Measurements from ENCODE around the gene SUDS3.

SUDS3 gene

GRCh38 chr12:118371321-118372282 is 4.8 kb upstream of the SUDS3 start:
- no peaks in the 10 kb centered on the region for H3K9me3 ChIP-seq (ENCODE audit: control insufficient read depth, low read length)
- no peaks in the 10 kb centered on the region for H3K36me3 ChIP-seq (ENCODE audit: control insufficient read depth, insufficient read depth, low read length)
- H3K27me3 ChIP-seq (ENCODE audit: control insufficient read depth, insufficient read depth, low read length, poor library complexity, severe bottlenecking) = peaks cover 29% of the 10 kb centered on the region
- 1% methylated on average over 60 of the region's 60 CpGs for WGBS, 2 experiments
- H3K4me1 ChIP-seq (ENCODE audit: control insufficient read depth, insufficient read depth, low read length) = peaks cover 9% of the 10 kb centered on the region
- no peak overlapping the region for H3K27ac ChIP-seq (ENCODE audit: insufficient read depth, low read depth, low read length, poor library complexity, severe bottlenecking)
- H3K4me3 ChIP-seq (ENCODE audit: insufficient read depth, low read depth, low read length) = peak overlapping the region; percentile 86

- no peak within 1 kb of the TSS for H3K27ac ChIP-seq (ENCODE audit: insufficient read depth, low read depth, low read length, poor library complexity, severe bottlenecking)
- H3K9me3 ChIP-seq (ENCODE audit: control insufficient read depth, low read length) = no peaks in the 10 kb centered on the region
- peaks cover 29% of the 10 kb centered on the region for H3K27me3 ChIP-seq (ENCODE audit: control insufficient read depth, insufficient read depth, low read length, poor library complexity, severe bottlenecking)
- no peaks in the 10 kb centered on the region for H3K36me3 ChIP-seq (ENCODE audit: control insufficient read depth, insufficient read depth, low read length)
- H3K4me1 ChIP-seq (ENCODE audit: control insufficient read depth, insufficient read depth, low read length) = peaks cover 9% of the 10 kb centered on the region
- H3K4me3 ChIP-seq (ENCODE audit: insufficient read depth, low read depth, low read length) = peak within 1 kb of the TSS; percentile 86
- WGBS, 2 experiments = 0% methylated on average over 75 of the region's 75 CpGs
These were observed 3.5 kb upstream of the SUDS3 start, which contains the start of gene TAOK3 for GRCh38 chr12:118372541-118373495. Gene TAOK3, minus strand, starts transcription at chr12:118372907. Its CDS starts 117,340 bp downstream, at chr12:118255567.

- Histone ChIP-seq H3K36me3 (ENCODE audit: control insufficient read depth, insufficient read depth, low read length) (no peaks in the 10 kb centered on the region), H3K27me3 (ENCODE audit: control insufficient read depth, insufficient read depth, low read length, poor library complexity, severe bottlenecking) (peaks cover 29% of the 10 kb centered on the region), H3K4me1 (ENCODE audit: control insufficient read depth, insufficient read depth, low read length) (peaks cover 9% of the 10 kb centered on the region), H3K4me3 (ENCODE audit: insufficient read depth, low read depth, low read length) (peak overlapping the region; percentile 73), H3K9me3 (ENCODE audit: control insufficient read depth, low read length) (no peaks in the 10 kb centered on the region), H3K27ac (ENCODE audit: insufficient read depth, low read depth, low read length, poor library complexity, severe bottlenecking) (no peak overlapping the region)
- 88 to 91% methylated on average over 5 of the region's 5 CpGs for WGBS, 2 experiments
These were observed 2.7 kb upstream of the SUDS3 start for GRCh38 chr12:118373616-118374015.

GRCh38 chr12:118374126-118374725 is 2.1 kb upstream of the SUDS3 start:
- 93 to 94% methylated on average over 14 of the region's 14 CpGs for WGBS, 2 experiments
- no peak overlapping the region for H3K27ac ChIP-seq (ENCODE audit: insufficient read depth, low read depth, low read length, poor library complexity, severe bottlenecking)
- peaks cover 9% of the 10 kb centered on the region for H3K4me1 ChIP-seq (ENCODE audit: control insufficient read depth, insufficient read depth, low read length)
- H3K36me3 ChIP-seq (ENCODE audit: control insufficient read depth, insufficient read depth, low read length) = no peaks in the 10 kb centered on the region
- no peaks in the 10 kb centered on the region for H3K9me3 ChIP-seq (ENCODE audit: control insufficient read depth, low read length)
- H3K27me3 ChIP-seq (ENCODE audit: control insufficient read depth, insufficient read depth, low read length, poor library complexity, severe bottlenecking) = peaks cover 29% of the 10 kb centered on the region
- no peak overlapping the region for H3K4me3 ChIP-seq (ENCODE audit: insufficient read depth, low read depth, low read length)

GRCh38 chr12:118374909-118375308 is 1.4 kb upstream of the SUDS3 start:
- peaks cover 26% of the 10 kb centered on the region for H3K27me3 ChIP-seq (ENCODE audit: control insufficient read depth, insufficient read depth, low read length, poor library complexity, severe bottlenecking)
- H3K9me3 ChIP-seq (ENCODE audit: control insufficient read depth, low read length) = no peaks in the 10 kb centered on the region
- WGBS, 2 experiments = 93 to 98% methylated on average over 5 of the region's 5 CpGs
- peaks cover 4% of the 10 kb centered on the region for H3K36me3 ChIP-seq (ENCODE audit: control insufficient read depth, insufficient read depth, low read length)
- no peak overlapping the region for H3K27ac ChIP-seq (ENCODE audit: insufficient read depth, low read depth, low read length, poor library complexity, severe bottlenecking)
- H3K4me1 ChIP-seq (ENCODE audit: control insufficient read depth, insufficient read depth, low read length) = peaks cover 9% of the 10 kb centered on the region
- H3K4me3 ChIP-seq (ENCODE audit: insufficient read depth, low read depth, low read length) = no peak overlapping the region

- Histone ChIP-seq H3K4me1 (ENCODE audit: control insufficient read depth, insufficient read depth, low read length) (peaks cover 9% of the 10 kb centered on the region), H3K9me3 (ENCODE audit: control insufficient read depth, low read length) (no peaks in the 10 kb centered on the region), H3K27ac (ENCODE audit: insufficient read depth, low read depth, low read length, poor library complexity, severe bottlenecking) (no peak overlapping the region), H3K36me3 (ENCODE audit: control insufficient read depth, insufficient read depth, low read length) (peaks cover 4% of the 10 kb centered on the region), H3K4me3 (ENCODE audit: insufficient read depth, low read depth, low read length) (no peak overlapping the region), H3K27me3 (ENCODE audit: control insufficient read depth, insufficient read depth, low read length, poor library complexity, severe bottlenecking) (peaks cover 21% of the 10 kb centered on the region)
- 84% methylated on average over 10 of the region's 10 CpGs for WGBS, 2 experiments
These were observed 1.0 kb upstream of the SUDS3 start for GRCh38 chr12:118375348-118375747.

GRCh38 chr12:118377021-118377883 is 897 bp downstream of the SUDS3 start:
- WGBS, 2 experiments = 7% methylated on average over 21 to 22 of the region's 22 CpGs
- Histone ChIP-seq H3K27ac (ENCODE audit: insufficient read depth, low read depth, low read length, poor library complexity, severe bottlenecking) (no peak overlapping the region), H3K27me3 (ENCODE audit: control insufficient read depth, insufficient read depth, low read length, poor library complexity, severe bottlenecking) (peaks cover 2% of the 10 kb centered on the region), H3K4me1 (ENCODE audit: control insufficient read depth, insufficient read depth, low read length) (no peaks in the 10 kb centered on the region), H3K9me3 (ENCODE audit: control insufficient read depth, low read length) (no peaks in the 10 kb centered on the region), H3K4me3 (ENCODE audit: insufficient read depth, low read depth, low read length) (peak overlapping the region; percentile 96), H3K36me3 (ENCODE audit: control insufficient read depth, insufficient read depth, low read length) (peaks cover 10% of the 10 kb centered on the region)

GRCh38 chr12:118377884-118378470 is 1.6 kb downstream of the SUDS3 start:
- Histone ChIP-seq H3K36me3 (ENCODE audit: control insufficient read depth, insufficient read depth, low read length) (peaks cover 12% of the 10 kb centered on the region), H3K4me3 (ENCODE audit: insufficient read depth, low read depth, low read length) (peak overlapping the region; percentile 96), H3K4me1 (ENCODE audit: control insufficient read depth, insufficient read depth, low read length) (no peaks in the 10 kb centered on the region), H3K27me3 (ENCODE audit: control insufficient read depth, insufficient read depth, low read length, poor library complexity, severe bottlenecking) (no peaks in the 10 kb centered on the region), H3K9me3 (ENCODE audit: control insufficient read depth, low read length) (no peaks in the 10 kb centered on the region), H3K27ac (ENCODE audit: insufficient read depth, low read depth, low read length, poor library complexity, severe bottlenecking) (no peak overlapping the region)
- WGBS, 2 experiments = 29 to 30% methylated on average over 7 of the region's 8 CpGs

GRCh38 chr12:118391424-118391823 is 15.1 kb downstream of the SUDS3 start:
- Histone ChIP-seq H3K9me3 (ENCODE audit: control insufficient read depth, low read length) (no peaks in the 10 kb centered on the region), H3K36me3 (ENCODE audit: control insufficient read depth, insufficient read depth, low read length) (peaks cover 42% of the 10 kb centered on the region), H3K4me3 (ENCODE audit: insufficient read depth, low read depth, low read length) (no peak overlapping the region), H3K4me1 (ENCODE audit: control insufficient read depth, insufficient read depth, low read length) (no peaks in the 10 kb centered on the region), H3K27me3 (ENCODE audit: control insufficient read depth, insufficient read depth, low read length, poor library complexity, severe bottlenecking) (no peaks in the 10 kb centered on the region), H3K27ac (ENCODE audit: insufficient read depth, low read depth, low read length, poor library complexity, severe bottlenecking) (no peak overlapping the region)
- WGBS, 2 experiments = 95 to 100% methylated on average over 2 of the region's 2 CpGs
